HG02840 (cell line): ENCODE results near the gene SYT1.
"Not testable (repeated sequence)": the region's sequence is repeated elsewhere in the genome, so short reads cannot be mapped to it uniquely, and the experiment has no call there.

Experiments
- ATAC-seq: cut with Tn5 transposase; IDR thresholded peaks from one replicate; pipeline ENCODE4 v1.9.1; 2021; ENCODE audit warnings: mild to moderate bottlenecking, moderate library complexity, moderate number of reproducible peaks; ENCODE audit not compliant: unreplicated experiment, low FRiP score

SYT1 gene

DNA sequence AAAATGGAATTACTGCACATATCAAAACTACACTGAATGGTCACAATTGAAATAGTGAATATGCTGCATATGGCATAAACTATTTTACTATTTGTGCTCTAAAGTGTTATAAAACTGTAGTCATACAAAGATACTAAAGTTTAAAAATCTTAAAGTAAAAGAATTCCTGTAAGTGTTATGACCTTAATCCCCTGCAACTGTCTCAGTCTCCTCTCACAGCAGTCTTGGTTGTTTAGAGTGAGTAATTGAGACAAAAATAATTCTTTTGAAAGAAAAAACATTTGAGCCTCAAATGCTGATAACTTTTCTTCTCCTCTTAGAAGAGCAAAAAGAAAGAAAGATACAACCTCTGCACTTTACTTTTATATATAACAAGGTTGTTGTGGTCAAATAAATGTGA is 99.9 kb downstream of the SYT1 start:
- ATAC-seq, result no peak

DNA sequence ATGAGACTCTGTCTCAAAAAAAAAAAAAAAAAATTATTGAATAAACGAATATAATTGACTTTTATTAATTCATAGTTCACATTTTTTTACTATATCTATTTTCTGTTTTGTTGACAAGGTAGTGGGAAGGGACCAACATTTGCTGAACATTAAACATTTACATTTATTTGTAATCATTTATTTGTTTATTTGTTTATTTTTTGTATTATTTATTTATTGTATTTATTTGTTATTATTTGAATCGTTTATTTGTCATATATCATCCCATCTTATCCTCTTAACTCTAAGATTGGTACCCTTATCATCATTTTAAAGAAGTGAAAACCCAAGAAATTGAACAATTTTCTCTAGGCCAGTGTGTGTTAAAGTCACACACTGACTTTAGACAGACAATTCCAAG is 101.5 kb downstream of the SYT1 start:
- no peak for ATAC-seq

GRCh38 chr12:78966926-78967325 is 102.4 kb downstream of the SYT1 start:
- no peak for ATAC-seq

- no peak for ATAC-seq
These were observed 103.7 kb downstream of the SYT1 start for GRCh38 chr12:78968226-78968625.

DNA sequence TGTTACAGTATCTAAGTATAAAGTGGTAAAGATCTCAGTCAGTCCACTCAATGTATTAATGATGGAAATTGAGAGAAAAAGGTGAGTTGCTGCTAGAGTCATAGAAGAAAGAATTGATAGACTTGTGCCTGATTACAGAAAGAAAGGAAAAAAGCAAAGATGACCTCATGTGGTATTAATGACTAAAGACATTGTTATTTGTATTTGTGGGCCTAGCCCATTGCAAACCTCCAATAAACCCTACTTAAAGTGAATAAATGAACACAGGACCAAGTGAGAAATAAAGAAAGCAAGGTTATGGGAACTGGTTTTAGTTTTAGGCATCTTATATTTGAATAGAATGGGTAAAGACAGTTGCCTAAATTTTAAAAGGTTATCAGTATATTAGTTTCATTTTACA is 105.5 kb downstream of the SYT1 start:
- ATAC-seq, result no peak

GRCh38 chr12:78977304-78977867 is 112.8 kb downstream of the SYT1 start:
- ATAC-seq, result no peak

- no peak for ATAC-seq
These were observed 129.7 kb downstream of the SYT1 start for GRCh38 chr12:78994168-78994791.

GRCh38 chr12:79000501-79000900 is 135.9 kb downstream of the SYT1 start:
- ATAC-seq, result no peak

DNA sequence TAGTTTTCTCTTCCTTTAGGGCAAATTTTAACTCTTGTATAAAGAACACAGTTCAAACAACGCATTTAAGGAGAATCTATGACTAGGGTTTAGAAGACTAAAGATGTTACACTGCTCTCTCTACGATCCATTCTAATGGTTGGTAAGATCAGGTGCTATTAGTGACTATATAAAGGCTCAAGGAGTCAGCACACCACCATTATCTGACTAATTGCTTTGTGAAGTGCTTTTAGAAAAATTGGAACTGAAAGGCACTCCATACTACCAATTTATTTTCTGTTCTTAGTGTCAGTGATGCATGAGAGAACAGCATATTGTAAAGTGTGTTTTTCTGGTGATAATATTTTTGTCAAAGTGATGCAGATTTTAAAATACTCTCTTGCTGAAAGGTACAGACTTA is 136.8 kb downstream of the SYT1 start:
- no peak for ATAC-seq

- no peak for ATAC-seq
These were observed 141.7 kb downstream of the SYT1 start for GRCh38 chr12:79006306-79006705.

GRCh38 chr12:79008591-79008990 is 144.0 kb downstream of the SYT1 start:
- ATAC-seq, result no peak

- ATAC-seq, result no peak
These were observed 148.1 kb downstream of the SYT1 start for GRCh38 chr12:79012636-79013035.

- no peak for ATAC-seq
These were observed 151.6 kb downstream of the SYT1 start for GRCh38 chr12:79016181-79016580.

DNA sequence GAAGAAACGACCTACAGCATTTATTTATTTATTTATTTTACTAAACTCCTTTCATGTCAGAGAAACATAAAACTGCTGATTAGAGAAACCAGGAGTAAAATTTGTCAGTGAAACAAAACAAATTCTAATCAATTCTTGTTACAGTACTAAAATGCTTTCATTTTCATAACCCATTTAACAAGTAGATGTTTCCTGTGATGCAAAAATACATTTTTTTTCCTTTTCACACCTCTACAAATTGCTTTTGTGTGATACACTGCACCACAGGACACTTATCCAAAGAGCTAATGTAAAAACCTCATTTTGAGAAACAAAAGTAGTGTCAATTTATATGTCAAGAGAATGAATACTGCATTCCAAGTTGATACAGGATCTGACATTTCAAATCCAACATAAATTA is 155.1 kb downstream of the SYT1 start:
- no peak for ATAC-seq

DNA sequence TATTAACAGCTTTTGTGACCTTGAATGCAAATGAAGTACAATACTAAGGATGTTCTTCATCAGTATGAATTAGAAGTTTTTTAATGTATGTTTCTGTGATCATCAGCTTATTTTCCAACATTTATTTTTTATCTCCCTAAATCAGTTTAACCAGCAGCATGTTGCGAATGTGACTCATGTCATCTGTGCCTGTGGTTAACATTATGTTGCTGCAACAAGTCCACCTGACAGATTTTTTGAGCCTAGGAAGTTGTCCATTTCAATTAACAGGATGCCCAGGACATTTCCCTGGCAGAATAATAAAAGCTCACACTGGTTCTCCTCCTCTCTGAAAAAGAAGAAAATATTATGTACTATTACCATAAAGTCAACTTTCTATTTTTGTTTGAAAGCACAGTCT is 155.5 kb downstream of the SYT1 start:
- no peak for ATAC-seq

DNA sequence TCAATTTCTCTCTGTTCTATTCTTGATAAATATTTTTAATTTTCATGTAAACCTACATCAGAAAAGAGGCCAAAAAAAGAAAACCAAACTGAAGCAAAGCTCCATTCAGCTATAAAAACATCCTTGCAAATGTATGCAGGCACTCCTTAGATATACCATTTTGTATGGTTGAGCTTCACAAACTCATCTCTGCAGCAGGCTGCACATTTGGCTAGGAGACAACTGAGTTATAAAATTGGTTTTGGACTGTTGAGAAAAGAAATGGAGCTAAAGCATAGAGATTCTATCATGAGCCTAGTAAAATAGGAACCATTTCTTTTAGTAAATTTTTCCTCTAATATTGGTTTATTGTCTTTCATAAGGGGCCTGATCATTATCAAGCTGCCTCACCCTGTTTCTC is 156.4 kb downstream of the SYT1 start:
- no peak for ATAC-seq

GRCh38 chr12:79023261-79023660 is 158.7 kb downstream of the SYT1 start:
- no peak for ATAC-seq

DNA sequence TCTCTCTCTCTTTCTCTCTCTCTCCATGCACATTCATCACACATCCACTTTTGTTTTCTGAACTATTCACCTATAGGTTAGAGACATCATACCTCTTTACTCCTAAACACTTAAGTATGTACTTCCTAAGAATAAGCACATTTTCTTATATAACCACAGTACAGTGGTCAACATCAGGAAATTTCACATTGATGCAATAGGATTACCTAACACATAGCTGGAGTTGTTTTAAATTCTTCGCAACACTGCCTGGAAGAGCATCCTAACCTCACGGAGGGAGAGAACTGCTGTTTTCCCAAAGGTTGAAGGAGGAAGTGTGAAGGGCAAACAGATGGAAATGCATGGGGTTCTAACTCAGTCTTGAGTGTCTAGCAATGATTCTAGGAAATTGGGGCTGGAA is 159.2 kb downstream of the SYT1 start:
- no peak for ATAC-seq

DNA sequence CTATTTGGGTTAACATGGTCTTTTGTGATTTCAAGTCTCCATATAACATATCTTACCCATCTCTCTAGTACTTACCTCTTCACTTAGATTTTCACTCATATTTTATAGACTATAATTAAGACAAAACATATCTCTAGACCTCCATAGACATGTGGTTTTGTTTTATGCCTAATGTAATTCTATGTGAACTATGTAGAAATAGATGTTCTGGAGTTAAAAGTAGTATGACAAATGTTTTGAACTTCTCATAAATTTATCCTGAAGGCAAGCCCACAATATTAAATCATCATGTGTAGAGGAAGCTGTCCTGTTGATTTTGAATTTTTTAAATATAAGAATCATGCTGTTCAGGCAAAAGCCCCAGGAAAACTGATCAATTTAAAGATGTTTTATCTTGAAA is 169.2 kb downstream of the SYT1 start:
- ATAC-seq, result no peak

GRCh38 chr12:79044748-79045147 is 180.2 kb downstream of the SYT1 start:
- not testable (repeated sequence) for ATAC-seq

- not testable (repeated sequence) for ATAC-seq
These were observed 180.7 kb downstream of the SYT1 start for GRCh38 chr12:79045149-79045703.

DNA sequence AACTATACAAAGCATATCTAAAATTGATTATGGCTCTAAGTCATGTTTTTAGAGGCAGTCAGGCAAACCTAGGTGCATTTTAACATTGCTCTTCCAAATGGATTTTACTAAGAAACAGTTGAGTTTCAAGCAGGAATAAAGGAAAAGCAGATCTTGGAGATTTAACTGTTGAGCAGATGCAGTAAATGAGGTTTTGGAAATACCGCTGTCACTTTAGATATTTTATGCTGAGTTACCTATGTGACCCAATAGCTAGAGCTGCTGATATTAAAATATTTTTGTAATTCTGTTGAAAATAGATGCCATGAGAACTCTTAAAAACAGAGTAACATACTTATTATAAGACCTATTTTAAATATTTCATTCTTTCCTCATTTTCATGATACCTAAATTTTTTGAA is 181.4 kb downstream of the SYT1 start:
- no peak for ATAC-seq
